Endothelial cell of umbilical vein (primary cell): ENCODE measurements around the gene LRRC72. TPM values are rescaled to one million over a fixed set of nuclear protein-coding genes. Genes with fewer than 3 reads are reported as not detected.

ENCODE experiments used
- BruUV-seq: library from RNA; stranded (reverse); fragments of 400-500 nt; replicated peaks from 2 replicates; lab custom pipeline; 2021; lab: Mats Ljungman, UMichigan
- CTCF ChIA-PET: fragments of 300-600, 350-600 bp; sonication (Branson Sonifier 250); formaldehyde crosslinking; loops from one replicate; lab custom pipeline; 2021; ENCODE audit warnings: antibody characterized with exemption, inconsistent platforms; lab: Charles Lee
- POLR2A ChIA-PET: fragments of 300-600, 350-600 bp; sonication (Branson Sonifier 250); formaldehyde crosslinking; loops from one replicate; lab custom pipeline; 2021; ENCODE audit warnings: antibody characterized with exemption, inconsistent platforms; lab: Charles Lee
- DNase-seq: peaks from one replicate; pipeline ENCODE4 v3.0.0-alpha.2; 2011; ENCODE audit warnings: low read depth, low spot score
- FAIRE-seq: peaks from 2 replicates; lab custom pipeline; 2011; peaks lifted over from hg19 to GRCh38; lab: Jason Lieb, UNC
- H2AFZ ChIP-seq: 2 replicates; pipeline ENCODE4 v1.6.0; 2012; ENCODE audit warnings: low read depth, low read length, control low read depth, inconsistent platforms
- H3K27ac ChIP-seq: 2 replicates; pipeline ENCODE4 v1.5.1; 2011; ENCODE audit warnings: low read depth, mild to moderate bottlenecking, control low read depth, low read length, moderate library complexity; ENCODE audit not compliant: insufficient read depth
- H3K27me3 ChIP-seq, 2 experiments: 2 replicates each; pipeline versions ENCODE4 v1.6.0 to v1.6.1; 2011; ENCODE audit warnings: low read length in 2 of 2, mixed read lengths in 1 of 2; ENCODE audit not compliant: control insufficient read depth in 2 of 2, insufficient read depth in 2 of 2
- H3K36me3 ChIP-seq, 2 experiments: 2 replicates in 1 of 2; 3 replicates in 1 of 2; pipeline ENCODE4 v1.5.1; 2011; ENCODE audit warnings: low read length in 2 of 2, mild to moderate bottlenecking in 1 of 2, moderate library complexity in 1 of 2; ENCODE audit not compliant: control insufficient read depth in 2 of 2, insufficient read depth in 2 of 2; ENCODE audit errors: extremely low read depth in 1 of 2
- H3K4me1 ChIP-seq: 3 replicates; pipeline ENCODE4 v1.5.1; 2011; ENCODE audit warnings: mild to moderate bottlenecking, low read length; ENCODE audit not compliant: control insufficient read depth, insufficient read depth; ENCODE audit errors: extremely low read depth
- H3K4me2 ChIP-seq: 2 replicates; pipeline ENCODE4 v1.6.1; 2011; ENCODE audit warnings: low read length, control low read depth, mixed read lengths; ENCODE audit not compliant: insufficient read depth
- H3K4me3 ChIP-seq, 3 experiments: fragments of 200-600 bp in 1 of 3; sonication (generic), shearing (Covaris generic) in 1 of 3; replicated peaks in 1 of 3; 2 replicates each; pipeline ENCODE4 v1.5.1; 2011 to 2016; ENCODE audit warnings: control low read depth in 3 of 3, low read length in 3 of 3, mild to moderate bottlenecking in 2 of 3, inconsistent platforms in 1 of 3, low read depth in 1 of 3, moderate library complexity in 1 of 3; ENCODE audit not compliant: insufficient read depth in 1 of 3
- H3K79me2 ChIP-seq: 2 replicates; pipeline ENCODE4 v1.6.0; 2012; ENCODE audit warnings: low read length, inconsistent platforms; ENCODE audit not compliant: control insufficient read depth, insufficient read depth
- H3K9ac ChIP-seq: replicated peaks from 2 replicates; pipeline ENCODE3; 2011; ENCODE audit warnings: low read length, control low read depth; ENCODE audit not compliant: insufficient read depth; ENCODE audit errors: extremely low read depth
- H3K9me1 ChIP-seq: replicated peaks from 3 replicates; pipeline ENCODE4 v1.6.0; 2011; ENCODE audit warnings: mild to moderate bottlenecking, low read length; ENCODE audit not compliant: control insufficient read depth, insufficient read depth; ENCODE audit errors: extremely low read depth
- H3K9me3 ChIP-seq: replicated peaks from 2 replicates; pipeline ENCODE4 v1.5.1; 2012; ENCODE audit warnings: low read length, inconsistent platforms; ENCODE audit not compliant: control insufficient read depth, insufficient read depth
- H4K20me1 ChIP-seq: replicated peaks from 2 replicates; pipeline ENCODE3; 2011; ENCODE audit warnings: mild to moderate bottlenecking, low read length; ENCODE audit not compliant: control insufficient read depth, insufficient read depth; ENCODE audit errors: extremely low read depth
- CTCF ChIP-seq, 2 donors: IDR thresholded peaks; 1 replicate in 1 of 2; 2 replicates in 1 of 2; pipeline ENCODE4 v1.5.1; 2011; ENCODE audit warnings: low read length in 2 of 2, mild to moderate bottlenecking in 2 of 2, moderate library complexity in 2 of 2, control low read depth in 1 of 2, inconsistent platforms in 1 of 2, low read depth in 1 of 2; ENCODE audit not compliant: insufficient read depth in 1 of 2; ENCODE audit errors: extremely low read depth in 1 of 2
- EZH2 ChIP-seq: IDR thresholded peaks from 2 replicates; pipeline ENCODE4 v1.6.1; 2012; ENCODE audit warnings: borderline replicate concordance, low read depth, mild to moderate bottlenecking, moderate library complexity, low read length, inconsistent platforms; ENCODE audit not compliant: severe bottlenecking
- FOS ChIP-seq: IDR thresholded peaks from 2 replicates; pipeline ENCODE4 v1.6.1; 2011; ENCODE audit warnings: mild to moderate bottlenecking, low read length, moderate library complexity, borderline replicate concordance; ENCODE audit not compliant: insufficient read depth
- GATA2 ChIP-seq: IDR thresholded peaks from 2 replicates; pipeline ENCODE4 v1.7.0; 2011; ENCODE audit warnings: low read depth, mild to moderate bottlenecking, moderate library complexity, mixed read lengths, low read length; ENCODE audit not compliant: insufficient read length, insufficient read depth
- JUN ChIP-seq: IDR thresholded peaks from 2 replicates; pipeline ENCODE4 v1.6.1; 2011; ENCODE audit warnings: borderline replicate concordance, low read depth; ENCODE audit not compliant: insufficient read length, insufficient read depth
- MAX ChIP-seq: IDR thresholded peaks from 2 replicates; pipeline ENCODE4 v1.6.1; 2011; ENCODE audit not compliant: insufficient read depth, insufficient read length
- MYC ChIP-seq: IDR thresholded peaks from one replicate; pipeline ENCODE4 v1.6.1; 2011; ENCODE audit warnings: mild to moderate bottlenecking, low read depth, low read length
- POLR2A ChIP-seq: IDR thresholded peaks from 2 replicates; pipeline ENCODE4 v1.6.1; 2012; ENCODE audit warnings: low read depth, mild to moderate bottlenecking, control low read depth, low read length
- POLR2AphosphoS5 ChIP-seq: IDR thresholded peaks from 2 replicates; pipeline ENCODE4 v1.6.1; 2012; ENCODE audit warnings: low read depth, mild to moderate bottlenecking, control low read depth, low read length, moderate library complexity; ENCODE audit not compliant: insufficient read depth
- dilution Hi-C: fragments of 300-500 bp; cut with MboI; formaldehyde crosslinking; loops from one replicate; pipeline ENCODE4 v1.15.0; 2019; ENCODE audit warnings: low sequenced_read_pairs; ENCODE audit not compliant: extremely low pct_ligation_motif_present
- intact Hi-C: fragments of 100-400 bp; cut with micrococcal nuclease; formaldehyde crosslinking; loops from one replicate; pipeline ENCODE4 v1.10.0; 2022
- polyA plus RNA-seq, 4 experiments: library from polyadenylated mRNA; depleted of rRNA in 3 of 4; stranded (reverse) in 3 of 4; unstranded in 1 of 4; fragments of >200 nt; gene quantifications; 2 replicates each; pipeline versions ENCODE4 v1.2.1 to v1.2.3, GENCODE V29; 2011 to 2012; ENCODE audit warnings: missing spikeins in 1 of 4
- total RNA-seq: library from RNA; stranded (reverse); gene quantifications from 2 replicates; pipeline ENCODE4 v1.2.3, GENCODE V29; 2021

The LRRC72 gene
- total and polyA plus RNA-seq, 2 donors (not counting 3 experiments of a cell fraction or from before 2014, with no cell fraction given): not detected

GRCh38 chr7:16606704-16607103 is 80.1 kb downstream of the LRRC72 start:
- ChIA-PET CTCF (interaction anchor here (1.3 kb wide), 1 partner anchor 12 kb away, joined by 3 read pairs; no protein-coding TSS in a partner anchor), POLR2A (no interaction called here)
- H3K27ac ChIP-seq: no peak overlapping the region
- dilution Hi-C loops: no loop called here
- no peaks in the 10 kb centered on the region for H4K20me1 ChIP-seq
- BruUV-seq: no TSS peak
- TF ChIP-seq CTCF (IDR thresholded peaks at IDR 0.05; ENCODE audit: extremely low read depth in 1 of 2, insufficient read depth in 1 of 2, low read depth in 1 of 2, low read length in 2 of 2) (no peak), POLR2AphosphoS5 (no peak), POLR2A (no peak), MYC (no peak), GATA2 (no peak)
- H3K9me1 ChIP-seq: no peaks in the 10 kb centered on the region
- no peaks in the 10 kb centered on the region for H3K27me3 ChIP-seq
- H3K79me2 ChIP-seq: no peaks in the 10 kb centered on the region
- DNase-seq: no peak
- H3K4me3 ChIP-seq: no peak overlapping the region
- H3K4me2 ChIP-seq: no peak overlapping the region
- FAIRE-seq: no peak
- H2AFZ ChIP-seq: no peak overlapping the region
- no peaks in the 10 kb centered on the region for H3K36me3 ChIP-seq
- H3K9me3 ChIP-seq: no peaks in the 10 kb centered on the region
- no peaks in the 10 kb centered on the region for H3K4me1 ChIP-seq
- intact Hi-C loops: no loop called here
- no peak overlapping the region for H3K9ac ChIP-seq

GRCh38 chr7:16609842-16610450 is 83.3 kb downstream of the LRRC72 start:
- ChIA-PET POLR2A (no interaction called here), CTCF (no interaction called here)
- DNase-seq: no peak
- H4K20me1 ChIP-seq: no peaks in the 10 kb centered on the region
- no peaks in the 10 kb centered on the region for H3K9me3 ChIP-seq
- H3K4me3 ChIP-seq: no peak overlapping the region
- intact Hi-C loops: no loop called here
- no peak overlapping the region for H2AFZ ChIP-seq
- peaks cover 0 to 3% of the 10 kb centered on the region in 2 experiments for H3K36me3 ChIP-seq
- H3K9ac ChIP-seq: no peak overlapping the region
- no TSS peak for BruUV-seq
- no peaks in the 10 kb centered on the region for H3K27me3 ChIP-seq
- H3K27ac ChIP-seq: no peak overlapping the region
- dilution Hi-C loops: no loop called here
- no peaks in the 10 kb centered on the region for H3K79me2 ChIP-seq
- no peak for TF ChIP-seq JUN
- TF ChIP-seq POLR2AphosphoS5: no peak
- TF ChIP-seq MAX: no peak
- TF ChIP-seq FOS: no peak
- no peak for TF ChIP-seq EZH2
- TF ChIP-seq MYC: no peak
- TF ChIP-seq CTCF (IDR thresholded peaks at IDR 0.05; ENCODE audit: extremely low read depth in 1 of 2, insufficient read depth in 1 of 2, low read depth in 1 of 2, low read length in 2 of 2): no peak
- no peak for TF ChIP-seq GATA2
- no peak for TF ChIP-seq POLR2A
- H3K4me1 ChIP-seq: no peaks in the 10 kb centered on the region
- H3K4me2 ChIP-seq: no peak overlapping the region
- no peak for FAIRE-seq
- H3K9me1 ChIP-seq: no peaks in the 10 kb centered on the region
